DMS79 (cell line): Measurements from ENCODE around the gene TFRC.
"Not testable (repeated sequence)": the region's sequence is repeated elsewhere in the genome, so short reads cannot be mapped to it uniquely, and the experiment has no call there.

ENCODE experiments used
- DNase-seq: peaks from one replicate; lab custom pipeline; 2025; lab: John Stamatoyannopoulos, UW

Gene TFRC

DNA sequence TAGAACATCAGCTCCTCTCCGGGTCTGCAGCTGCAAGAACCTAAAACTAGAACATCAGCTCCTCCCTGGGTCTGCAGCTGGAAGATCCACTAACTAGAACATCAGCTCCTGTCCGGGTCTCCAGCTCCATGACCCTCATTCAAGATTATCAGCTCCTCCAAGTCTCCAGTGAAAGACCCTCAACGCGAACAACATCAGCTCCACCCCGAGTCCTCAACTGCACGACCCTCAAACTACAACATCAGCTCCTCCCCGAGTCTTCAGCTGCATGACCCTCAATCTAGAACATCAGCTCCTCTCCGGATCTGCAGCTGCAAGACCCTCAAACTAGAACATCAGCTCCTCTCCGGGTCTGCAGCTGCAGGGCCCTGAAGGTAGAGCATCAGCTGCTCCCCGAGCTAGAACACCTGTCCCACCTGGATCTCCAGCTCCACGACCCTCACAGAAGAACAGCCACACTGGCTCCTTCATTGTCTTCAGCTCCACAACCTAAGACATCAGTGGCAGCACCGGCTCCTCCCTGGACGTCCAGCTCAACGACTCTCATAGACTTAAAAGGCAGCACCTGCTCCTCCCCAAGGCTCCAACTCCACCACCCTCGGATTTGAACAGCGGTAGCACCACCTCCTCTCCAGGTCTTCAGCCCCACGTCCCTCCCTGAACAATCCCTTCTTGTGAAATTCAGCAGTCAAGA lies 77.4 kb downstream of the TFRC start:
- not testable (repeated sequence) for DNase-seq

DNA sequence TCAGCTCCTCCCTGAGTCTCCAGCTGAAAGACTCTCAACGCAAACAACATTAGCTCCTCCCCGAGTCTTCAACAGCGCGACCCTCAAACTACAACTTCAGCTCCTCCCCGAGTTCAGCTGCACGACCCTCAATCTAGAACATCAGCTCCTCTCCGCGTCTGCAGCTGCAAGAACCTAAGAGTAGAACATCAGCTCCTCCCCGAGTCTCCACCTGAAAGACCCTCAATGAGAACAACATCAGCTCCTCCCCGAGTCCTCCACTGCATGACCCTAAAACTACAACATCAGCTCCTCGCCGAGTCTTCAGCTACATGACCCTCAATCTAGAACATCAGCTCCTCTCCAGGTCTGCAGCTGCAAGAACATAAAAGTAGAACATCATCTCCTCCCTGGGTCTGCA lies 78.3 kb downstream of the TFRC start:
- no peak for DNase-seq

DNA sequence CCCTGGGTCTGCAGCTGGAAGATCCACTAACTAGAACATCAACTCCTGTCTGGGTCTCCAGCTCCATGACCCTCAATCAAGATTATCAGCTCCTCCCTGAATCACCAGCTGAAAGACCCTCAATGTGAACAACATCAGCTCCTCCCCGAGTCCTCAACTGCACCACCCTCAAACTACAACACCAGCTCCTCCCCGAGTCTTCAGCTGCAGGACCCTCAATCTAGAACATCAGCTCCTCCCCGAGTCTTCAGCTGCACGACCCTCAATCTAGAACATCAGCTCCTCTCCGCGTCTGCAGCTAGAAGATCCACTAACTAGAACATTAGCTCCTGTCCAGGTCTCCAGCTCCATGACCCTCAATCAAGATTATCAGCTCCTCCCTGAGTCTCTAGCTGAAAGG lies 79.2 kb downstream of the TFRC start:
- DNase-seq = not testable (repeated sequence)

- not testable (repeated sequence) for DNase-seq
Observed at GRCh38 chr3:196001240-196001639, 80.7 kb downstream of the TFRC start.

- not testable (repeated sequence) for DNase-seq
Observed at GRCh38 chr3:196000360-196000950, 81.4 kb downstream of the TFRC start.

GRCh38 chr3:195999896-196000295 lies 82.0 kb downstream of the TFRC start:
- DNase-seq = no peak
